Measurements from ENCODE around the gene MNX1.

Gene MNX1

DNA sequence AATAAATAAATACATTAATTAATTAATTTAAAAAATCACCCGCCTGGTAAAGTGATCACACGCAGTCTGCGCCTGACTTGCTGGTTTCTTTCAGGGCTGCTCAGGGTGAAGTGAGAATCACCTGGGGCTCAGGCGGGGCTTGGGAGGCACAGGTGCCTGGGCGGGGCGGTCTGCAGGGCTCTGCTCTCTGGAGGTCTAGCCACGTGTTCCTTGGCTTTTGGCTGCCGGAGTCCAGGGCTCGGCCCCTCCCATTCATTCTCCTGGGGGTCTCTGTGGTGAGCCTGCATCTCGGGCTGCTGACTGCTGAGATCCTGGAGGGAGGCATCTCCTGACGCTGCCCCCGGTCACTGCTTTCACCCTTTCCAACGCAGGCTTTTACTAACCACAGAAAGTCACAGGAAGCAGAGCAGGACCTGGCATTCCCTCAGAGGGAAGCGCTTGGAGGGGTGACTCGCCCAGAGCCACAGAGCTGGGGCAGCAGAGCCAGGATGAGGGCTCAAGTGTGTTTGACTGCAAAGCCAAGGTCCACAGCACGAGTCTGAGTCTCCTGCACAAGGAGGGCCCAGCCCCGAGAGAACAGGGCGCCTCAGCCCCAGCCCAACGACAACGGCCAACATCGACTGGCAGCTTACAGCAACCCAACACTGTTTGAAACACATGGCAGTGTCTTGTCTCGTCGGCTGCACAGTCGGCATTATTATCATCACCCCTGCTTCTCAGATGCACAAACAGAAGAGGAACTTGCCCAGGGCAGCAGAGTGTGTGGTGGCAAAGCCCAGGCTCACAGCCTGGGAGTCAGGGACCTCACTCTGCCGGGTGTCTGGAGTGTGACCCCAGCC, 22.4 kb upstream of the MNX1 start:
- WGBS, 2 experiments (ENCODE audit: insufficient coverage in 2 of 2) = 75 to 82% methylated on average over 16 to 22 of the region's 25 CpGs
- Histone ChIP-seq H3K4me3 (ENCODE audit: extremely low read depth, insufficient read depth, low read length, poor library complexity, severe bottlenecking) (no peak overlapping the region), H3K36me3 (ENCODE audit: control insufficient read depth, insufficient read depth, low read length) (no peaks in the 10 kb centered on the region), H3K9me3 (ENCODE audit: control insufficient read depth, low read length) (peaks cover 6% of the 10 kb centered on the region), H3K27ac (ENCODE audit: low read depth, low read length, severe bottlenecking) (no peak overlapping the region), H3K4me1 (ENCODE audit: control insufficient read depth, insufficient read depth, low read length, poor library complexity, severe bottlenecking) (no peaks in the 10 kb centered on the region)

DNA sequence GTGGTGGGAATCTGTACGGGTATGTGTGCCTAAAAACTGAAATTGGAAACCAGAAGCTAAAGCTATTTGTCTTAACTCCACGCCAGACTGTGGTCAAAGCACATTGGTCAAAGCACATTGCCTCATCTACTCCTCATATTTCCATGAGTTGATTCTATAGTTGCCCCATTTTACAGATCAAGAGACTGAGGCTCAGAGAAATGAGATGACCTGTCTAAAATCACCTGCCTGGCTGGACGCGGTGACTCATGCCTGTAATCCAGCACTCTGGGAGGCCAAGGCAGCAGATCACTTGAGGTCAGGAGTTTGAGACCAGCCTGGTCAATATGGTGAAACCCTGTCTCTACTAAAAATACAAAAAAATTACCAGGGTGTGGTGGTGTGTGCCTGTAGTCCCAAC, 21.7 kb upstream of the MNX1 start:
- Histone ChIP-seq H3K4me3 (ENCODE audit: extremely low read depth, insufficient read depth, low read length, poor library complexity, severe bottlenecking) (no peak overlapping the region), H3K27ac (ENCODE audit: low read depth, low read length, severe bottlenecking) (no peak overlapping the region), H3K4me1 (ENCODE audit: control insufficient read depth, insufficient read depth, low read length, poor library complexity, severe bottlenecking) (no peaks in the 10 kb centered on the region), H3K36me3 (ENCODE audit: control insufficient read depth, insufficient read depth, low read length) (no peaks in the 10 kb centered on the region), H3K9me3 (ENCODE audit: control insufficient read depth, low read length) (peaks cover 6% of the 10 kb centered on the region)
- 73 to 78% methylated on average over 3 to 4 of the region's 4 CpGs for WGBS, 2 experiments (ENCODE audit: insufficient coverage in 2 of 2)

DNA sequence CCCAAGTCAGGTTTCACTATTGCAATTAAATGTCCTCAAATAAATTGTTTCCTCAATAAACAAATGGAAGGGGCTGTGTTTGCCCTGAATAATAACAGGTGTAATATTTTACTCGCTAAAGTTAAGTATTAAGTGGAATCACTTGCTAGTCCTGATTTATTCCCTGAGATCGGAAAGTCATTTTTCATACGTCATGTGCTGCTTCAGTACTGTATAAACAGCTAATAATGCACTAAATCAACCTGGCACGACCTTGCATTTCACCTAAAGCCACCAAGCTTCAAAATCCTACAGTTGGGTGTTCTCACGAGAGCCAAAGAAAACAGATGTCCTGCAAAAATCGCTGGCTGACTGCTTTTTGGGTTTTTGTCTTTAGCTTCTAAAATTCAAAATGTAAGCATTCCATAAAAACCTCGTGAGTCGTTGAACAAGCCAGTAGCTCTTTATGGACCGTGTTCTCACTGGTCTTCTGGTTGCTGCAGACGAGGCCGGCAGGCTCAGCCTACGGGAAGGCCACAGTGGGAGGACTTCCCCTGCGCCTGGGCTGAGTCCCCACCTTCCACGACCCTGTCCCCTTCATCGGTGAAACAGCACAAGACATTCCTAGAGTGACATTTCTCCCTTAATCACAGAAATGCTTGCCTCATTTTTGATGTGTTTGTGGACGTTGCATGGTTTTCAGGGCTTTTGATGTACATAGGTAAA, 17.9 kb upstream of the MNX1 start:
- 58 to 60% methylated on average over 10 to 14 of the region's 16 CpGs for WGBS, 2 experiments (ENCODE audit: insufficient coverage in 2 of 2)
- Histone ChIP-seq H3K27ac (ENCODE audit: low read depth, low read length, severe bottlenecking) (no peak overlapping the region), H3K9me3 (ENCODE audit: control insufficient read depth, low read length) (no peaks in the 10 kb centered on the region), H3K36me3 (ENCODE audit: control insufficient read depth, insufficient read depth, low read length) (no peaks in the 10 kb centered on the region), H3K4me1 (ENCODE audit: control insufficient read depth, insufficient read depth, low read length, poor library complexity, severe bottlenecking) (no peaks in the 10 kb centered on the region), H3K4me3 (ENCODE audit: extremely low read depth, insufficient read depth, low read length, poor library complexity, severe bottlenecking) (no peak overlapping the region)

DNA sequence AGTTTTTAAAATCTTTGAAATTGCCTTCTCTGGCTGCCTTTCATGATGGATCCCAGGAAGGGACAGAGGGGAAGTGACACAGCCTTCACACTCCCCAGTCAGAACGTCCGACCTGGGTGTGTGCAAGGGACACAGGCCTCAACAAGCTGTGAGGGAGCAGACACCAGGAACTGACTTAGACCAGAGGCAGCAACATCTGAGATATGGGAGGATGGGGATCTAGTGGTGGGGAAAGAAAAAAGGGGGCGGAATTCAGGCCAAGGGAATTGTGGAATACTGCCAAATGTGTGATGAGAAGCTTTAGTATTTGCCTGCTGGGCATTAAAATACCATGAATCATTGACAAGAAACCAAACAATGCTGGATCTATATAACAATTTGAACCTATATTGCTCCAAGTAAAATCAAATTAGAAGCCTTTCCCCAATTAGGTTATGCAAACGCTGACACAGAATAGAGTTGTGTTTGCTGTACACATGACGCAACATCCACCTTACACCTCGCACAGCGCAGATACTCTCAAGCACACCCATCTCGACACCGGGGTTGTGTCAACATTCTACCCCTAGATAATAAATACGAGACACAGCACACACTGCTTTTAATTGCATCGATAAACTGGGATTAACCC, 17.2 kb upstream of the MNX1 start:
- Histone ChIP-seq H3K36me3 (ENCODE audit: control insufficient read depth, insufficient read depth, low read length) (no peaks in the 10 kb centered on the region), H3K4me1 (ENCODE audit: control insufficient read depth, insufficient read depth, low read length, poor library complexity, severe bottlenecking) (no peaks in the 10 kb centered on the region), H3K27ac (ENCODE audit: low read depth, low read length, severe bottlenecking) (no peak overlapping the region), H3K9me3 (ENCODE audit: control insufficient read depth, low read length) (no peaks in the 10 kb centered on the region), H3K4me3 (ENCODE audit: extremely low read depth, insufficient read depth, low read length, poor library complexity, severe bottlenecking) (no peak overlapping the region)
- 90 to 91% methylated on average over 8 to 11 of the region's 11 CpGs for WGBS, 2 experiments (ENCODE audit: insufficient coverage in 2 of 2)

DNA sequence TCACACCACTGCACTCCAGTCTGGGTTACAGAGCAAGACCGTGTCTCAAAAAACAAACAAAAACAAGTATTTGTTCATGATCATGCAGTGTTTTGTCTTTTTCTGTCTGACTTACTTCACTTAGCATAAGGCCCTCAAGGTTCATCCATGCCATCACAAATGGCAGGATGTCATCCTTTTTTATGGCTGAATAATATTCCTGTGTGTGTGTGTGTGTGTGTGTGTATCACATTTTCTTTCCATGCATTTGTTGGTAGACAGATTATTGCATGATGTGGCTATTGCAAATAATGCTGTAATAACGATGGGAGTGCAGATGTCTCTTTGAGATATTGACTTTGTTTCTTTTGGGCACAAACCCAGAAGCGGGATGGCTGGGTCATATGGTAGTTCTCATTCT, 14.3 kb upstream of the MNX1 start:
- Histone ChIP-seq H3K9me3 (ENCODE audit: control insufficient read depth, low read length) (no peaks in the 10 kb centered on the region), H3K4me1 (ENCODE audit: control insufficient read depth, insufficient read depth, low read length, poor library complexity, severe bottlenecking) (peaks cover 6% of the 10 kb centered on the region), H3K36me3 (ENCODE audit: control insufficient read depth, insufficient read depth, low read length) (no peaks in the 10 kb centered on the region), H3K4me3 (ENCODE audit: extremely low read depth, insufficient read depth, low read length, poor library complexity, severe bottlenecking) (no peak overlapping the region), H3K27ac (ENCODE audit: low read depth, low read length, severe bottlenecking) (no peak overlapping the region)
- WGBS, 2 experiments (ENCODE audit: insufficient coverage in 2 of 2) = 83 to 85% methylated on average over 2 of the region's 3 CpGs

DNA sequence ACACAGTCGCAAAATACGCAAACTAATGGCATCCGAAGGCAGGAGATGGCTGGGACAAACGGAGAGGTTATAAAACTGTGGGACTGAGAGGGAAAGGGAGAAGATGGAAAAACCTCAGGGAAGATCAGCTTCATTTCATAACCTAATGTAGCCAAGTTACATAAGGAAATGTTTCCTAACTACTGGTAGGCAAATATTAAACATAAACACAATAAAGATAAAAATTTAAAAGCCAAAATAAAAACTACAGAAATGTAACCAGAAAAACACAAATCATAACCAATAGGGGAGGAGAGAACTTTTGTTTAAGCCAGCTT, 13.1 kb upstream of the MNX1 start:
- Histone ChIP-seq H3K4me3 (ENCODE audit: extremely low read depth, insufficient read depth, low read length, poor library complexity, severe bottlenecking) (no peak overlapping the region), H3K4me1 (ENCODE audit: control insufficient read depth, insufficient read depth, low read length, poor library complexity, severe bottlenecking) (peaks cover 6% of the 10 kb centered on the region), H3K9me3 (ENCODE audit: control insufficient read depth, low read length) (no peaks in the 10 kb centered on the region), H3K36me3 (ENCODE audit: control insufficient read depth, insufficient read depth, low read length) (no peaks in the 10 kb centered on the region), H3K27ac (ENCODE audit: low read depth, low read length, severe bottlenecking) (no peak overlapping the region)
- no CpG with 5 or more reads among the region's 4 CpGs for WGBS, 2 experiments (ENCODE audit: insufficient coverage in 2 of 2)

DNA sequence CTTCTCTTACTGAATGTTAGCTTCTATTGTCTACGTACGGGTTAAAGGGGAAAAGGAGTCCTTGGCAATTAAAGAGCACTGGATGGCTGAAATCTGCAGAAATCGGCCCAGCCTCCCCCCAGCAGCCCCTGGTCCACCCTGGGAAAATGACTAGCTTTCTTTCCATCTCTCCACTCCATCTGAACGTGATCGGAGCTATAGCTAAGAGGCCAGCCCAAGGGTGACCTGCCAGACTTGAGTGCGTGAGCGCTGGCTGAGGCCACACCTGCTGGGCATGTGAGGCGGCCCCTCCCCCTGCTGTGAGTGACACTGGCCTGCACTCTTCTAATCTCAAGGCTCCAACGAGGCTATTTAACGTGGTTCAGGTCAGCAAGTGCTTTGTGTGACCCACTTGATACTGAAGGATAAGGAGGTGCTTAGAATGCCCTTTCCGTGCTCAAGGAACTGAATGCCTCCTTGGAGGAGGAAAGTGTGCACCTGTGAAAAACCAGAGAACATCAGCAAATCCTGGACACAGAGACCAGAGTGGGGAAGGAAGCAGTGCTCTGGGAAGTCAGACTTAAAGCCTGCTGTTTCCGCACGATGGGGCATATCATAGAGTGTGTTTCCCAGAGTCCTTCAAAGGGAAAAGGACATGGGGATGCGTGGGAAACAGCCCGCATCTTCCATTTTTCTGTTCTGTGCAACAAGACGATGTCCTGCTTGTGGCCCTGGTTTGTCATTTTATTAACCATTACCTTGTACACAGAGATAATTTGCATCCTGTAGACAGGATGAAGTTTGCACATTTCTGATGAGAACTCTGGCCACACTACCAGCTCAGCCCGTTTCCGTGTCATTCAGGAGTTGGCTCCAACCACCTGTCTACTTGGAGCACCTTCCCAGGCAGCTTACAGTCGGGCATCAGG, 12.5 kb upstream of the MNX1 start:
- WGBS, 2 experiments (ENCODE audit: insufficient coverage in 2 of 2) = 6 to 9% methylated on average over 15 to 16 of the region's 19 CpGs
- no peaks in the 10 kb centered on the region for H3K36me3 ChIP-seq (ENCODE audit: control insufficient read depth, insufficient read depth, low read length)
- no peak overlapping the region for H3K4me3 ChIP-seq (ENCODE audit: extremely low read depth, insufficient read depth, low read length, poor library complexity, severe bottlenecking)
- peaks cover 6% of the 10 kb centered on the region for H3K4me1 ChIP-seq (ENCODE audit: control insufficient read depth, insufficient read depth, low read length, poor library complexity, severe bottlenecking)
- no peaks in the 10 kb centered on the region for H3K9me3 ChIP-seq (ENCODE audit: control insufficient read depth, low read length)
- no peak overlapping the region for H3K27ac ChIP-seq (ENCODE audit: low read depth, low read length, severe bottlenecking)

DNA sequence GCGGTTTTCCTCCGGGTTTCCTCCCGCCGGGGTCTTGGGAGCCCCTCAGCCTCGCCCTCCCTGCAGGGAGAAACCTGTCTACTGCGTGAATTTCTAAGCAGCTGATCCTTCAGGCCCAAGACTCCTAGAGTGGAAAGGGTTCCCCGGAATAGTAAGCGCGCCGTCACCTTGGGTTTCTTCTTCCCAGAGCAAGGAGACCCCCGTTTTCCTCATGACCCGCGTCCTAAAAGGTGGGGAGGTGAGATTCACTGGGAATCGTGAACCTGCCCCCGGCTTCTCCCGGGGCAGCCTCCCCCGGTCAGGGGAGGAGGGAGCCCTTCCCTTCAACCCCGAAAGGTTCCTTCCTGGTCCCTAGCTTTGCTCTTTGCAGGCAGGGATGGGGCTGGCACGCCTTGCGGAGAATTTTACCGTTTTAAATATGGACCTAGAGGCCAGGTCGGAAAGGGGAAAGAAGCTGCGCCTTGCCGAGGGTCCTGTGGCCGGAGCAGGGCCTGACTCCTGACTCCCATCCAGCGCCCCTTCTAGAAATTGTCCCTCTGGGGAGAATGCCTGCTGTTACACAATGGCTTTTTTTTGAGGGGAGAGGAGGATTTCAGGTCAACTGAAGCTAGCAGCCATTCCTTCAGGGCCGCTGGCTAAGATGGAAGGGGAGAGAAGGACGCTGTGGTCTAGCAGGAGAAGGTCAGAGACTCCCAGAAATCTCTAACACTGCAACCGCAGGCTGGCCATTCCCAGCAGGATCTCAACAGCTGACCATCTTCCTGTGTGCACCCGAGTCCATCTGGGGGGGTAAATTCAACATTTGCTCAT, 11.6 kb upstream of the MNX1 start:
- no peaks in the 10 kb centered on the region for H3K36me3 ChIP-seq (ENCODE audit: control insufficient read depth, insufficient read depth, low read length)
- WGBS, 2 experiments (ENCODE audit: insufficient coverage in 2 of 2) = 1 to 3% methylated on average over 15 to 23 of the region's 30 CpGs
- H3K4me3 ChIP-seq (ENCODE audit: extremely low read depth, insufficient read depth, low read length, poor library complexity, severe bottlenecking) = no peak overlapping the region
- no peak overlapping the region for H3K27ac ChIP-seq (ENCODE audit: low read depth, low read length, severe bottlenecking)
- H3K9me3 ChIP-seq (ENCODE audit: control insufficient read depth, low read length) = no peaks in the 10 kb centered on the region
- peaks cover 6% of the 10 kb centered on the region for H3K4me1 ChIP-seq (ENCODE audit: control insufficient read depth, insufficient read depth, low read length, poor library complexity, severe bottlenecking)

DNA sequence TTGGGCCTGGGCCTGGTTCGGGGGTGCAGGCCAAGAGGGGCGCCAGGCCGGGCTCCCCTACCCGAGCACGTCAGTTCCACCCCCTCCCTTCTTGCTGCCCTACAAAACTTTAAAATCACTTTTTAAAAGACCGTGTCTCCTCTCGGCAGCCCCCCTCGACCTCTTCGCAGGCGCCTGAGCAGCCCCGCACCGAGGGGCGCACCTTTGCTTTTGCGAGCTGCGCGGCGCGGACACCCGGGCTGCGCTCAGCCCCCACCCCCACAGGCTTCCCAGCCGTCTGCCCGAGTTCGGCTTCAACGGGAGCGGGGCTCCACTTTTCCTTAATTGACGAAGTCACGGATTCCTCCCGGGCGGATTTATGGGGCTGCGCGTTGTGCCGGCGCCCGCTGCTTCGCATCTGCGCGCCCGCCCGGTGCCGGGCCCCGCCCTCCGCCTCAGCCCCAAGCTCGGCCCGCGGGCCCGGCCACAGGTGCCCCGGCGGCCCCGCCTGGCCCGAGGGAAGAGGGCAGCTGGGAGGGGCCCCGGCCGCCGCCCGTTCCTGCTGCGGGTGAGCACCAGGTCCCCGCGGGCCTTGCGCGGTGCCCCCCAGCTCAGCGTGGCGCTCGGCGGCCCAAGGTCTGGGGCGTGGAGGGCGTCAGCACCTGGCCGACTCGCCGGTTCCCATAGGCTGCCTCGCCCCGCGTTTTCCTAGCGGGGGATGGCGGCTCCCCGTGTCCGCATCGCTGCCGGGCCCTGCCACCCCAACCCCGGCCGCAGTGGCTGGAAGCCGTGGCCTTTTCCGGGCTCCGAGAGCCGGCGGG, 10.8 kb upstream of the MNX1 start:
- H3K4me3 ChIP-seq (ENCODE audit: extremely low read depth, insufficient read depth, low read length, poor library complexity, severe bottlenecking) = no peak overlapping the region

More for the DNA sequence above, 10.8 kb upstream of the MNX1 start:
- no peaks in the 10 kb centered on the region for H3K9me3 ChIP-seq (ENCODE audit: control insufficient read depth, low read length)
- no peaks in the 10 kb centered on the region for H3K36me3 ChIP-seq (ENCODE audit: control insufficient read depth, insufficient read depth, low read length)
- H3K4me1 ChIP-seq (ENCODE audit: control insufficient read depth, insufficient read depth, low read length, poor library complexity, severe bottlenecking) = peaks cover 6% of the 10 kb centered on the region
- no peak overlapping the region for H3K27ac ChIP-seq (ENCODE audit: low read depth, low read length, severe bottlenecking)
- 1% methylated on average over 67 to 77 of the region's 84 CpGs for WGBS, 2 experiments (ENCODE audit: insufficient coverage in 2 of 2)
